ENCODE results near the gene SRM.

DNA sequence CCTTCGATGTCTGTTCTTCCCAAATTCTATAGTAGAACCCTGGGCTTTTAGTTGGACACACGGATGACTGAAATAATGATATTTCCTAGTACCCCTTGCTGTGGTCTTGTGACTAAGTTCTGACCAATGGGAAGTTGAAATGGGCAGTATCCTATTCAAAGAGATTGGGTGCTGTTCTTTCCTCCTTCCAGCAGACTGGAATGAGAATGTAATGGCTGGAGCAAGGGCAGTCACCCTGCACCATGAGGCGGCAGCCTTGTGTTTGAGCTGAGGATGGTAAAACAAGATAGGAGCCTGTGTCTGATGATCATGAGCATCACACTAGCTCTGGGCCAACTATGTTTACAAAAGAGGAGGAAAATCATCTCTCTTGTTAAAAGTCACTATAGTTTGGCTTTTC, 5.1 kb upstream of the SRM start:
- TF ChIP-seq CTCF (IDR thresholded peaks at IDR 0.05; ENCODE audit: insufficient read depth, low read length) (no peak), POLR2AphosphoS5 (IDR thresholded peaks at IDR 0.05; ENCODE audit: low read depth) (no peak), GABPA (IDR thresholded peaks at IDR 0.05; ENCODE audit: low read depth) (no peak), SPI1 (IDR thresholded peaks at IDR 0.05; ENCODE audit: borderline replicate concordance, low read depth) (no peak)
- TF ChIP-seq, protein P1, sequence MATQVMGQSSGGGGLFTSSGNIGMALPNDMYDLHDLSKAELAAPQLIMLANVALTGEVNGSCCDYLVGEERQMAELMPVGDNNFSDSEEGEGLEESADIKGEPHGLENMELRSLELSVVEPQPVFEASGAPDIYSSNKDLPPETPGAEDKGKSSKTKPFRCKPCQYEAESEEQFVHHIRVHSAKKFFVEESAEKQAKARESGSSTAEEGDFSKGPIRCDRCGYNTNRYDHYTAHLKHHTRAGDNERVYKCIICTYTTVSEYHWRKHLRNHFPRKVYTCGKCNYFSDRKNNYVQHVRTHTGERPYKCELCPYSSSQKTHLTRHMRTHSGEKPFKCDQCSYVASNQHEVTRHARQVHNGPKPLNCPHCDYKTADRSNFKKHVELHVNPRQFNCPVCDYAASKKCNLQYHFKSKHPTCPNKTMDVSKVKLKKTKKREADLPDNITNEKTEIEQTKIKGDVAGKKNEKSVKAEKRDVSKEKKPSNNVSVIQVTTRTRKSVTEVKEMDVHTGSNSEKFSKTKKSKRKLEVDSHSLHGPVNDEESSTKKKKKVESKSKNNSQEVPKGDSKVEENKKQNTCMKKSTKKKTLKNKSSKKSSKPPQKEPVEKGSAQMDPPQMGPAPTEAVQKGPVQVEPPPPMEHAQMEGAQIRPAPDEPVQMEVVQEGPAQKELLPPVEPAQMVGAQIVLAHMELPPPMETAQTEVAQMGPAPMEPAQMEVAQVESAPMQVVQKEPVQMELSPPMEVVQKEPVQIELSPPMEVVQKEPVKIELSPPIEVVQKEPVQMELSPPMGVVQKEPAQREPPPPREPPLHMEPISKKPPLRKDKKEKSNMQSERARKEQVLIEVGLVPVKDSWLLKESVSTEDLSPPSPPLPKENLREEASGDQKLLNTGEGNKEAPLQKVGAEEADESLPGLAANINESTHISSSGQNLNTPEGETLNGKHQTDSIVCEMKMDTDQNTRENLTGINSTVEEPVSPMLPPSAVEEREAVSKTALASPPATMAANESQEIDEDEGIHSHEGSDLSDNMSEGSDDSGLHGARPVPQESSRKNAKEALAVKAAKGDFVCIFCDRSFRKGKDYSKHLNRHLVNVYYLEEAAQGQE (IDR thresholded peaks at IDR 0.05; ENCODE audit: insufficient replicate concordance, low read depth): no peak
